GM18511 (cell line): ENCODE results near the gene RBM27.
"Not testable (repeated sequence)": the region's sequence is repeated elsewhere in the genome, so short reads cannot be mapped to it uniquely, and the experiment has no call there.

ENCODE experiments used
- ATAC-seq: cut with Tn5 transposase; IDR thresholded peaks from one replicate; pipeline ENCODE4 v1.9.1; 2021; ENCODE audit warnings: mild to moderate bottlenecking, moderate library complexity; ENCODE audit not compliant: unreplicated experiment

RBM27 gene

GRCh38 chr5:146205499-146206202 lies 2.2 kb downstream of the RBM27 start:
- no peak for ATAC-seq

DNA sequence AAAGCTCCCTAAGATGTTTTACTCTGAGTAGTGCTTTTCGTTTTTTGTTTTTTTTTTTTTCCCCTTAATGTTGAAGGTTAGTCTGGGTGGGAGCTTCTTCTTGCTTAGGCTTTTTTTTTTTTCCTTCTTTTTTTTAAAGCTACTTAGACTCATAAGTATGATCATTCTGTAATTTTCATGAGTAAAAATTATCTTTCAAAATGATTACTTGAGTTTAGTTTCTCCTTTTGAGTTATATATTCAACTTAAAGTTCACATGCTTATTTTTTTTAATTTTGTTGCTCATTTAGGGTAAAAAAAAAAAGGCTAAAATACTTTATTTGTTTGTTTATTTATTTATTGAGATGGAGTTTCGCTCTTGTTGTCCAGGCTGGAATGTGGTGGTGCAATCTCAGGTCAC lies 2.9 kb downstream of the RBM27 start:
- ATAC-seq: no peak

GRCh38 chr5:146208916-146209522 lies 5.6 kb downstream of the RBM27 start:
- ATAC-seq: no peak

DNA sequence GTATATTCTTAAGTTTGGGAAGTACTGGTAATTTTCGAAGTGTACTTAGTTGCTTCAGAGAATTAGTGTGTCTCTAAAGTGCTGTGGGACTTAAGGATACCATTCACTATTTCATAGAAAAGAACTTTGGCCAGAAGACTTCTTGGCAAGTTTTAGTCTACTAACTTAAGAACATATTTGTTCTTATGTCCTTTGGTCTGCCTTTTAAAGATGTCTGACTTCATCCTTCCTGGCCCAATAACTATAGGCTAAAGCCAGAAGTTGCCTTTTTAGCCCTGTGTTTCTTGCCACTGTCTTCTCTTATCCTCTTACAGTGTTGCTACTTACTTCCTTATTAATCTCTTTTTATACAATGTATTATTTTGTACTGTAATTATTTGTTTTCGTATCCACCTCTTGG lies 6.3 kb downstream of the RBM27 start:
- no peak for ATAC-seq

DNA sequence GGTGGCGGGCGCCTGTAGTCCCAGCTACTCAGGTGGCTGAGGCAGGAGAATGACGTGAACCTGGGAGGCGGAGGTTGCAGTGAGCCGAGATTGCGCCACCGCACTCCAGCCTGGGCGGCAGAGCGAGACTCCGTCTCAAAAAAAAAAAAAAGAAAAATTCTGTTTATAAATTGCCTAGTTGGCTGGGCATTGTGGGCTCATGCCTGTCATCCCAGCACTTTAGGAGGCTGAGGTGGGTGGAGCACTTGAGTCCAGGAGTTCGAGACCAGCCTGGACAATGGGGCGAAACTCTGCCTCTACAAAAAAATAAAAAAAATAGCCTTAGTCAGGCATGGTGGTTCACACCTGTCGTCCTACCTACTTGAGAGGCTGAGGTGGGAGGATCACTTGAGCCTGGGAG lies 7.4 kb downstream of the RBM27 start:
- not testable (repeated sequence) for ATAC-seq

GRCh38 chr5:146213210-146213826 lies 9.9 kb downstream of the RBM27 start:
- ATAC-seq: no peak

DNA sequence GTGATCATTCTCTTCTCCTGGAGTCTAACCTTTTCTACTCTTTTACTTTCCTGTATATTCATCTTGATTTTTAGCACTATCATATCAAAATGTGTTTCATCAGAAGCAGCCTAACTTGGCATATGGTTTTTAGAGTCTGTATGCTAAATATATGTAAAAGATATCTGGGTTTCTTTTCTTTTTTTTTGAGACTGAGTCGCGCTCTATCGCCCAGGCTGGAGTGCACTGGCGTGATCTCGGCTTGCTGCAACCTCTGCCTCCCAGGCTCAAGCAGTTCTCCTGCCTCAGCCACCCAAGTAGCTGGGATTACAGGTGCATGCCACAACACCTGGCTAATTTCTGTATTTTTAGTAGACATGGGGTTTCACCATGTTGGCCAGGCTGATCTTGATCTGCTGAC lies 11.5 kb downstream of the RBM27 start:
- ATAC-seq: not testable (repeated sequence)

- ATAC-seq: no peak
Observed at GRCh38 chr5:146218168-146218567, 14.8 kb downstream of the RBM27 start.

- ATAC-seq: no peak
Observed at GRCh38 chr5:146219243-146219642, 15.8 kb downstream of the RBM27 start.

GRCh38 chr5:146221234-146221633 lies 17.8 kb downstream of the RBM27 start:
- ATAC-seq: no peak

- ATAC-seq: no peak
Observed at GRCh38 chr5:146222005-146222404, 18.6 kb downstream of the RBM27 start.

DNA sequence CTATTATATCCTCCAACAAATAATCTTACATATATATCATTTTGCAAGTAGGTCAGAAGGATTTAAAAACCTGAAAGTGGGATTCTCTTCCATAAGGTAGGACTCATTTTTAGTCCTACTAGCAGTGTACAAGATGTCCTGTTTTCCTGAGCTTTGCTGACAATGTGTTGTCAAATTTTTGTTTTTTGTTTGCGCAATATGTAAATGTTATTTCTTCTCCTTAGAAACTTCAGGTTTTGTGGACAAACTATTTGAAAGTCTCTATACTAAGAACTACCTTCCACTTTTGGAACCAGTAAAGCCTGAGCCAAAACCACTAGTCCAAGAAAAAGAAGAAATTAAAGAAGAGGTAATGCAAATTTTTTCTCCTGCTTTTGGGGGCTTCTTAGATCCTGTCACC lies 19.8 kb downstream of the RBM27 start:
- no peak for ATAC-seq

- no peak for ATAC-seq
Observed at GRCh38 chr5:146229222-146229621, 25.8 kb downstream of the RBM27 start.

DNA sequence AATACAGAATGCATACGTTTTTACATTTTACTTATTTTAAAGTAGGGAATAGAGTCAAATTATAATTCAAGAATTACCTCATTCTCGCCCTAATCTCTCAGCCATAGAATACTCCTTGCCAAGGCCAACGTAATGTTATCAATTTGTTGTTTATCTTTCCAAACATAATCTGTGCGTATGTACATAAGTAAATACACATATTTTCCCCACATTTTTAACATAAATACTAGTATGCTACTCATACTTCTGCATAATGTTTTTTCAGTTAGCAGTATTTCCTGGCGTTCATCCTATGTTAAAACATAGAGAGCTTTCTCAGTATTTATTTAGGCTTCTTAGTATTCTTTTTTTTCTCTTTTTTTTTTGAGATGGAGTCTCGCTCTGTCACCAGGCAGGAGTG lies 28.8 kb downstream of the RBM27 start:
- ATAC-seq: no peak

GRCh38 chr5:146233441-146233840 lies 30.0 kb downstream of the RBM27 start:
- no peak for ATAC-seq

- ATAC-seq: peak; percentile 77
Observed at GRCh38 chr5:146238973-146239372, 35.6 kb downstream of the RBM27 start.

GRCh38 chr5:146240951-146241350 lies 37.5 kb downstream of the RBM27 start:
- no peak for ATAC-seq

DNA sequence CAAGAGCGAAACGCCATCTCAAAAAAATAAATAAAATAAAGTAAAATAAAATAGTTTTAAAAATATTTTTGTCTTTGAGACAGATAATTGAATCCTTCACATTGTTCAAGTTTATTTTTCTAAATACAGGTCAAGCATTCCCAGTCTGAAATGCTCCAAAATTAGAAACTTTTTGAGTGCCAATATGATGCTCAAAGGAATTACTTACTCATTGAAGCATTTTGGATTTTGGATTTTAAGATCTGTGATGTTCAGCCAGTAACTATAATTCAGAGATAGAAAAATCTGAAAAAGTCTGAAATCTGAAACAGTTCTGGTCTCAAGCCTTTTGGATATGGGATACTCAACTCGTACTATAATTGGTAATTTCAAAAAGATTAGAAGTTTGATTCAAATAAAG lies 39.8 kb downstream of the RBM27 start:
- ATAC-seq: no peak

- ATAC-seq: no peak
Observed at GRCh38 chr5:146248561-146248960, 45.2 kb downstream of the RBM27 start.

- ATAC-seq: peak; percentile 73
Observed at GRCh38 chr5:146249801-146250200, 46.4 kb downstream of the RBM27 start.
